Stimulated activated CD8-positive, alpha-beta memory T cell treated with anti-CD3 and anti-CD28 coated beads, Interleukin-4, amount 100 ng/mL, for 4 hours (primary cell): ENCODE measurements around the gene RBAK.
"Not testable (repeated sequence)": the region's sequence is repeated elsewhere in the genome, so short reads cannot be mapped to it uniquely, and the experiment has no call there.

Experiments used
- DNase-seq, 2 donors: peaks; one replicate each; pipeline ENCODE4 v3.0.0-alpha.2; 2020; ENCODE audit warnings: low read depth in 2 of 2, low spot score in 1 of 2

RBAK gene

DNA sequence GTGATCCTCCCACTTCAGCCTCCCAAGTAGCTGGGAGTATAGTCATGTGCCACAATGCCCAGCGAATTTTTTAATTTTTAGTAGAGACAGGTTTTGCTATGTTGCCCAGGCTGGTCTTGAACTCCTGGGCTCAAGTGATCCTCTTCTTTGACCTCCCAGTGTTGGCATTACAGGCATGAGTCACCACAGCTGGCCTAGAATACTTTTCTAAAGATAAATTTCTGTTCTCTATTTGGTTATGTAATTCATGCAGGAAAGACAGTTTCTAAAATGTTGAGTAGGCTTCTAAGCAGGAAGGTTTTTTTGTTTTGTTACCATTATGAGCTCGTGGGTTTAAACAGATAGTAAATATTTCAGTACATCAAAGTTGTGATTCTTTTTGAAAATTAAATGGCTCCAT lies 5.0 kb downstream of the RBAK start:
- no peak for DNase-seq

DNA sequence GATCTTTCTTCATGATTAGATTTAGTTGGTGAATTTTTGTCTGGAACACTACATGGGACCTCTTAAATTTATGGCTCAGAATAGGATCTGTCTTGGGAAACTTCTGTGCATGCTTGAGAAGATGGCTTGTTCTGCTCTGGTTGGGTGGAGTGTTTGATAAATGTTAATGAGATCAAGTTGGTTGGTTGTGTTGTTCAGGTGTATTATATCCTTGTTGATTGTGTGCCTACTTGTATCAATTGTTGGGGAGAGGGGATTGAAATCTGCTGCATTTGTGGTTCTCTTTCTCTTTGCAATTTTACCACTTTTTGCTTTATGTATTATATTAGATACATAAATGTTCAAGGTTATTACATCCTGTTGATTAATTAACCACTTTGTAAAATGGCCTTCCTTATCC lies 6.1 kb downstream of the RBAK start:
- DNase-seq = not testable (repeated sequence)

DNA sequence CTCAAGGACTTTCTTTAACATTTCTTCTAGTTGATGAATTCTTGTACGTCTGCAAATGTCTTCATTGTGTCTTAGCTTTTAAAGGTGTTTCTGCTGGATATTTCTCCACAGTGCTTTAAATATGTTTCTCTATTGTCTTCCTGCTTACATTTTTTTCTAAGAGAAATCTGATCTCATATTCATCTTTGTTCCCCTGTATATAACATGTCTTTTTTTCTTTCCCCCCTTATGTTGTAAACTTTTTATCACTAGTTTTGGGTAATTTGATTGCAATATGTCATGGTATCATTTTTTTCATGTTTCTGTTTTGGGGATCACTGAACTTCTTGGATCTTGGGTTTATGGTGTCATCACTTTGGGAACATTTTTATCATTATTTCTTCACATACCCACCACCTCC lies 7.5 kb downstream of the RBAK start:
- no peak for DNase-seq

DNA sequence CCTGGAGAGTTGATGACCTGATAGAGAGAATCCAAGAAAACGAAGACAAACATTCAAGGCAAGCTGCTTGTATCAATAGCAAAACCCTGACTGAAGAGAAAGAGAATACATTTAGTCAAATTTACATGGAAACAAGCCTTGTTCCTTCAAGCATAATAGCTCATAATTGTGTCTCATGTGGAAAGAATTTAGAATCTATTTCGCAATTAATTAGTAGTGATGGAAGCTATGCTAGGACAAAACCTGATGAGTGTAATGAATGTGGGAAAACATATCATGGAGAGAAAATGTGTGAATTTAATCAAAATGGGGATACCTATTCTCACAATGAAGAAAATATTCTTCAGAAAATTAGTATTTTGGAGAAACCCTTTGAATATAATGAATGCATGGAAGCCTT lies 18.0 kb downstream of the RBAK start:
- DNase-seq = no peak

DNA sequence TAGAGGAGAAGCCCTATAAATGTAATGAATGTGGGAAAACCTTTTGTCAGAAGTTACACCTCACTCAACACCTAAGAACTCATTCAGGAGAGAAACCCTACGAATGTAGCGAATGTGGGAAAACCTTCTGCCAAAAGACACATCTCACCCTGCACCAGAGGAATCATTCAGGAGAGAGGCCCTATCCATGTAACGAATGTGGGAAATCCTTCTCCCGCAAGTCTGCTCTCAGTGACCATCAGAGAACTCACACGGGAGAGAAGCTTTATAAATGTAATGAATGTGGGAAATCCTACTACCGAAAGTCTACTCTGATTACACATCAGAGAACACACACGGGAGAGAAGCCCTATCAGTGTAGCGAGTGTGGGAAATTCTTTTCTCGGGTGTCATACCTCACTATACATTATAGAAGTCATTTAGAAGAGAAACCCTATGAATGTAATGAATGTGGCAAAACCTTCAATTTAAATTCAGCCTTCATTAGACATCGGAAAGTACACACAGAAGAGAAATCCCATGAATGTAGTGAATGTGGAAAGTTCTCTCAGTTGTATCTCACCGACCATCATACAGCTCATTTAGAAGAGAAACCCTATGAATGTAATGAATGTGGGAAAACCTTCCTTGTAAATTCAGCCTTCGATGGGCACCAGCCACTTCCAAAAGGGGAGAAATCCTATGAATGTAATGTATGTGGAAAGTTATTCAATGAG lies 18.9 kb downstream of the RBAK start:
- no peak for DNase-seq

DNA sequence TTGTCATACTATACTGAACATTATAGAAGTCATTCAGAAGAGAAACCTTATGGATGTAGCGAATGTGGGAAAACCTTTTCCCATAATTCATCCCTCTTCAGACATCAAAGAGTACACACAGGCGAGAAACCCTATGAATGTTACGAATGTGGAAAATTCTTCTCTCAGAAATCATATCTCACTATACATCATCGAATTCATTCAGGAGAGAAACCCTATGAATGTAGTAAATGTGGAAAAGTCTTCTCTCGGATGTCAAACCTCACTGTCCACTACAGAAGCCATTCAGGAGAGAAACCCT lies 19.4 kb downstream of the RBAK start:
- DNase-seq = no peak

DNA sequence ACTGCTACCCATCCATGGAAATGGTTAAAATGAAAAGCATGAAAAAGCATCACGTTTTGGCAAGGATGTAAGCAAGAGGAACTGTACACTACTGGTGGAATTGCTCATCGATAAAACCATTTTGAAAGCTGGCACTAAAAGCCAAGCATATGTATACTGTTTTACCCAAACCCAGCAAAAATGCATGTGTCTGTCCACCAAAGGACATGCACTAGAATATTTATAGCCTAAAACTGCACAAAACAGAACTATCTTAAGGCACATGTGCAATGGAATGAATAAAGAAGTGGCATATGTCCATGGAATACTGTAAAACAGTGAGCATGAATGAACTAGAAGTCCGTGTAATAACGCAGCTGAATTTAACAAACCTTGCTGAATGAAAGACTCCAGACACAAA lies 22.9 kb downstream of the RBAK start:
- DNase-seq = no peak

DNA sequence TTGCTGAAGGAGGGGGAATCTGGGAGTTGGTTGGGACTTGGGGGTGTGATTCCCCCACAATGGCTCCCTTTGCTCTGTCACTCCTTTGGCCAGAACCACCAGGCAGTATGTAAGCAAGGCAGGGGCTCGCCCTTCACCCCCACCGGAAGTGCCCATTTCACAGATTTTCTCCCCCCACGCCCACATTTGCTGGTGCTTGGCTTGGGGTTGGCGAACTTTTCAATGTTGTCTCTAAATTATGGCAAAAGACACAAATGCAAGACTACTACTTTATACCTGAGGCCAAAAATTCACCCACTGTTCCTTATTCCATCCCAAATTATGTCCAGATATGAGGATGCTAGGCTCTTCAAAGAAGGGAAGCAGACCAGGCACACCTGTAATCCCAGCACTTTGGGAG lies 24.5 kb downstream of the RBAK start:
- no peak for DNase-seq

DNA sequence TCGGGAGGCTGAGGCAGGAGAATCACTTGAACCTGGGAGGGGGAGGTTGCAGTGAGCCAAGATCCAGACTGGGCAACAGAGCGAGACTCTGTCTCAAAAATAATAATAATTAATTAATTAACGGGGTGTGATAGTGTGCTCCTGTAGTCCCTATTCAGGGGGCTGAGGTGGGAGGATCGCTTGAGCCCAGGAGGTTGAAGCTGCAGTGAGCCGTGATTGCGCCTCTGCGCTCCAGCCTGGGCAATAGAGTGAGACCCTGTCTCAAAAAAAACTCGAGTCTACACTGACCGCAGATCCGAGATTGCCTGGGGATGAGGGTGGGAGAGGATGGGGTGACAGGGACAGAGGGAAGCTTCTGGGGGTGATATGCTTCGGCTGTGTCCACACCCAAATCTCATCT lies 29.5 kb downstream of the RBAK start:
- not testable (repeated sequence) for DNase-seq

DNA sequence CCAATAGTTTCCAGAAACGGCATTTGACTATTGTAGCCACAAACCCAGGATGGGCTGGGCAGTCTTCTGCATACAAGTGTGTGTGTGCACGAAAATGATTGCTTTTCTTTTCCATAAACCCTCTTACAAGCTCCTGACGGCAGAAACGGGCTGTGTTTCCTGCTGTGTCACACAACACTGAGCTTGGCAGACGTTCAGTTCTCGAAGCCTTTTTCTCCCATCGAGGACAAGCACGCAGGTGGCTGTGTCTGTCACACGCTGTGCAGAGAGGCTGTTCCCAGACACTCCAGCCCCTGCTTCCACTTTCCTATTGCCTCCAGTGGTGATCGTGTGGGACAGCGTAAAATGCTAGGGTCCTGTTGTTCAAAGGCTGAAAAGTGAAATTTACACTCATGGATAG lies 32.1 kb downstream of the RBAK start:
- DNase-seq = no peak

DNA sequence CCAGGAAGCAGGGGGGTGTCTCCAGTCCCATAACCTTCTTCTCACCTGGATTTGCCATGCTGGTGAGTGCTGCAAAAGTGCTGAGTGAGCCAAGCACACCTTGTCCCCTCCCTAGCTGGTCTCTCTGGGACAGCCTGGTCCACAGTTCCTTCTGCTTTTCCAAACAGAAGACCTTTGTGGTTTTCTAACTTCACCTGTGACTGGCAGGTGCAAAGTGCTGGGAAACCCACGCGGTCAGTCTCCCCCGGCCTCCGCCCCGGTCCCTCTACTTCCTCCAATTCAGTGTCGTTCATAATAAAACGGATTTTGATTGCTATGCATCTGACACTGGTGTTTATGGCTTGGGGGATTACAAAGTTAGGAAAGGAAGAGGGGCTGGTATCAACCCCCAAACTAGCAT lies 37.1 kb downstream of the RBAK start:
- no peak for DNase-seq

DNA sequence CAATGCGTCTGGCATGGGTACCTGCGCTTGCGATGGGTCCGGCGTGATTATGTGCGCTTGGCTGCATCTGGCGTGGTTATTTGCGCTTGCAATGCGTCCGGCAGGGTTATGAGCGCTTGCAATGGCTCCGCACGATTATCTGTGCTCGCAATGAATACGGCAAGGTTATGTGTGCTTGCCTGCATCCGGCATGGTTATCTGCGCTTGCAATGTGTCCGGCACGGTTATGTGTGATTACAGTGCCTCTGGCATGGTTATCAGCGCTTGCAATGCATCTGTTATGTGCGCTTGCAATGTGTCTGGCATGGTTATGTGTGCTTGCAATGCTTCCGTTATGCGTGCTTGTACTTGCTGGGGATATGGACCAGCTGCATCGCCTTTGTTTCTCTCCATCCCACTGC lies 37.7 kb downstream of the RBAK start:
- no peak for DNase-seq

DNA sequence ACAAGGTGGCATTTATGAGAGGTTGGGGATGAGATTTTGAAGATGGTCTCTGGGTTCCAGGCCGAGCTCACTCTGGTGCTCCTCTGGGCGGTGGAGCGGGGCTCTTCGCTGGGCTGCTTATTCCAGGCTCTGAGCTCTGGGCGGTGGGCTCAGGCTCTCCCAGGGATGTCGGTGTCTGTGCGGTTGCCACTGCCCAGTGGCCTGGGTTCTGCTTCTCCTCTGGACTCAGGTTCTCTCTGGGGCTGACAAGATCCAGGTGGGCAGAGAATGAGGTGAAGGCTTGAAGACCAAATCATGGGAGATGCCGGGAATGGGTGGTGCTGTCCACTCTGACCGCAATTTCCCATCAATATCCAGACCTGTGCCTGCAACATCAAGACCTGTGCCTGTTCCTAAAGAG lies 40.6 kb downstream of the RBAK start:
- DNase-seq = no peak

DNA sequence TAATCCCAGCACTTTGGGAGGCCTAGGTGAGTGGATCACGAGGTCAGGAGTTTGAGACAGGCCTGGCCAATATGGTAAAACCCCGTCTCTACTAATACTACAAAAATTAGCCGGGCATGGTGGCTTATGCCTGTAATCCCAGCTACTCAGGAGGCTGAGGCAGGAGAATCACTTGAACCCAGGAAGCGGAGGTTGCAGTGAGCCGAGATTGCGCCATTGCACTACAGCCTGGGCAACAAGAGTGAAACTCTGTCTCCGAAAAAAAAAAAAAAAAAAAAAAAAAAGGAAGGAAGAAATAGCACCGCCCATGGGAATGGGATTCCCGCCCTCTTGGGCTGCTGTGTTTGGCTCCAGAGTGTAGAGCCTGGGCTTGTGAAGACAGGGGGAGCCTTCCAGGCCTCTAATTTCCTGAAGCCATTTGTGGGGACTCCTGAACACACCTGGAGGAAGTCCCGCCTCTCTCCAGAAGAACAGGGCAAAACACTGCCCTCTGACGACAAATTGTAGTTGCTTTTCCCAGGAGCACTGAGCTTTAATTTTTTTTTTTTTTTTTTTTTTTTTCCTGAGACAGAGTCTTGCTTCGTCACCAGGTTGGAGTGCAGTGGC lies 42.7 kb downstream of the RBAK start:
- not testable (repeated sequence) for DNase-seq

DNA sequence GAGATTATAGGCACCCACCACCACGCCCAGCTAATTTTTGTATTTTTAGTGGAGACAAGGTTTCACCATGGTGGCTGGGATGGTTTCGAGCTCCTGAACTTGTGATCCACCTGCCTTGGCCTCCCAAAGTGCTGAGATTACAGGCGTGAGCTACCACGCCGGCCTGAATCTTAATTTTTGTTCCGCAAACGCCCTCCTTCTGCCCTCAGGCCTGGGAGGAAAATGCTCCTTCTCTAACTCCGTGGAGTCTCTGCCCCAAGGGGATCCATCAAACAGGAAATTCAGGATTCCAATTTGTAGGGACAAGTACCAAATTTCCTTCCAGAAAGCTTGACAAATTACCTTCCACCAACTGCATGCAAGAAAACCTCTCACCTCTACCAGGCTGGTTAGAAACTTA lies 43.2 kb downstream of the RBAK start:
- DNase-seq = no peak

DNA sequence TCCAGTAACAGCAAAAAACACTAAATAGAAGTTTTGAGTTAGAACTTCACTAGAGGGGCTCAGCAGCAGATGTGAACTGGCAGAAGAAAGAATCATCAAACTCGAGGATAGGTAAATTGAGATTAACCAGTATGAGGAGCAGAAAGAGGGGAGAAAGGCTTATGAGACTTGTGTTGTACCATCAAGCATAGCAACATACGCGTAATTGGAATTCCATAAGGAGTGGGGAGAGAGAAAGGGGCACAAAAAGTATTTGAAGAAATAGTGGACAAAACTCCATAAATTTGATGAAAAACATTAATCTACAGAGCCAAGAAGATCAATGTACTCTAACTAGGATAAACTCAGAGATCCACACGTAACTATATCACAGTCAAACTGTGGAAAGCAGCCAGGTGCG lies 48.3 kb downstream of the RBAK start:
- DNase-seq = no peak

DNA sequence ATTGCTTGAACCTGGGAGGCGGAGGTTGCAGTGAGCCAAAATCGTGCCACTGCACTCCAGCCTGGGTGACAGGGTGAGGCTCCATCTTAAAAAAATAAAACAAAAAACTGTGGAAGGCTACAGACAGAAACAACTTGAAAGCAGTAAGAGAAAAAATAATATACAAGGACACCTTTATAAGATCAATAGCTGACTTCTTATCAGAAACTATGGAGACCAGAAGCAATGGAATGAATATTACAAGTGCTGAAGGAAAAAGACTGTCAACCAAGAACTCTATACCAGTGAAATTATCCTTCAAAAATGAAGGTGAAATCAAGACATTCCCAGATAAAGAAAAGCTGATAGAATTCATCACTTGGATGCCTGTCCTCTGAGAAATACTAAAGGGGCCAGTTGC lies 49.0 kb downstream of the RBAK start:
- no peak for DNase-seq

DNA sequence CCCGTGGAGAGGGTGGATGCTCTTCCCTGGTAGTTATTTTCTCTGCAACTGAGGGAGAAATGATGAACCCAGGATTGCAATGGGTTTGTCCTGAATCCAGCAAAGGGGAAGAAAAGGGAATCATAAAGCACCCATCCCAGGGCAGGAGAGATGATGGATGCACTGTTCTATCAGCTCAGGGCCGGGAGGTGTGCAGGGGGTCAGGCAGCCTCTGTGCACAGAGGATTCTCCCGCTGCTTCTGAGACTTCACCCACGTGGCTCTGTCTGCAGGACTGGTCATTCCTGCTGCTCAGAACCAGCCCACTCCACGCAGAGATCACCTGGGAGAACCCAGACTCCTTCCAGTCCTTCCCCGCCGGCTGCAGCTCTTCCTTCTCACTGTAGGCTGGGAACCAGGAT lies 70.7 kb downstream of the RBAK start:
- no peak for DNase-seq

DNA sequence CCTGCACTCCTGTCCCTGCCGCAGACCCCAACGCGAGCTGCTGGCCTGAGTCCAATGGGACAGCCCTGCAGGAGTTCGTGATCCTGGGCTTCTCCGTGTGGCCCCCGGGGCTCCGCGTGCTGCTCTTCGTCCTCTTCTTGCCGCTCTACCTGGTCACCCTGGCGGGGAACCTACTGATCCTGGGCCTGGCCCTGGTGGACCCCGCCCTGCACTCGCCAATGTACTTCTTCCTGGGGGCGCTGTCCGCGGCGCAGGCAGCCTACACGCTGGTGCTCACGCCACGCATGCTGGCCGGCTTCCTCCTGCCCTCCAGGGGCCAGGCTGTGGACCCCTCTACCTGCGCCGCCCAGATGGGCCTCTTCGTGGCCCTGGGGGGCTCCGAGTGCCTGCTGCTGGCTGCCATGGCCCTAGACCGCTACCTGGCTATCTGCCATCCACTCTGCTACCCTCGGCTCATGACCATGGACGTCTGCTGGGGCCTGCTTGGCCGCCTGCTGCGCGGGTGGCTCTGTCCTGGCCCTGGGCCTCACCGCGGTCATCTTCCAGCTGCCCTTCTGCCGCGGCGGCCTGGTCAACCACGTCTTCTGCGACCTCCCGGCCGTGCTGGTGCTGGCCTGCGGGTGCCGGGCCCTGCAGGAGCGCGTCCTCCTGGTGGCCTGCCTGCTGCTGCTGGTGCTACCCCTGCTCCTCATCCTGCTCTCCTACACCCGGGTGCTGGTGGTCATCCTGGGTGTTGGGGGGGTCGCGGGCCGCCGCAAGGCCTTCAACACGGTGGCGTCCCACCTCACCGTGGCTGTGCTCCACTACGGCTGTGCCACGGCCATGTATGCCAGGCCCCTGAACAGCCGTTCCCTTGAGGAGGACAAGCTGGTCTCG lies 71.7 kb downstream of the RBAK start:
- DNase-seq = no peak
